CD4-positive, alpha-beta T cell treated with Interleukin-6 for 4 hours (primary cell): ENCODE measurements around the gene TMEM51.

Source experiments
- DNase-seq: peaks from one replicate; pipeline ENCODE4 v3.0.0-alpha.2; 2020; ENCODE audit warnings: mixed read lengths

Gene TMEM51

DNA sequence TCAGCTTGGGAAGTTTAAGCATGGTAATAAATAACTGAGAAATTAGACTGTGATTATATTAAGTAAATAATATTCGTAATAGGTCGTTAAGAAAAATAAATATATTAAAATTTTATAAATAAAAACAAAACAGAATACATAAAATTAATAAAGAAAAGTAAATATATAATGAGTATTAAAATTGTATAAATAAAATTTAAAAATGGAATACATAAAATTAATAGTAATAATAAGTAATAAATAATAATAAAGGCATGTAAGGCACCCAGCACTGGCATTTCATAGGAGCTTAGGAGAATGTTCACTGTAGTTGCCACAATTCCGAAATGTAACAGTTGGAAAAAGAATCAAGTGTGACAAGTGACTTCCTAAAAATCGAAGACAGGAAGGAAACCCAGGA is 47.7 kb downstream of the TMEM51 start:
- no peak for DNase-seq

- no peak for DNase-seq
Measured at GRCh38 chr1:15201849-15202551, 48.5 kb downstream of the TMEM51 start.

- DNase-seq, result no peak
Measured at GRCh38 chr1:15204931-15205330, 51.4 kb downstream of the TMEM51 start.

GRCh38 chr1:15205586-15206346 is 52.2 kb downstream of the TMEM51 start:
- DNase-seq, result no peak

- no peak for DNase-seq
Measured at GRCh38 chr1:15206418-15207030, 53.0 kb downstream of the TMEM51 start.

- DNase-seq, result no peak
Measured at GRCh38 chr1:15207031-15207828, 53.7 kb downstream of the TMEM51 start.

- no peak for DNase-seq
Measured at GRCh38 chr1:15207829-15208429, 54.4 kb downstream of the TMEM51 start.

DNA sequence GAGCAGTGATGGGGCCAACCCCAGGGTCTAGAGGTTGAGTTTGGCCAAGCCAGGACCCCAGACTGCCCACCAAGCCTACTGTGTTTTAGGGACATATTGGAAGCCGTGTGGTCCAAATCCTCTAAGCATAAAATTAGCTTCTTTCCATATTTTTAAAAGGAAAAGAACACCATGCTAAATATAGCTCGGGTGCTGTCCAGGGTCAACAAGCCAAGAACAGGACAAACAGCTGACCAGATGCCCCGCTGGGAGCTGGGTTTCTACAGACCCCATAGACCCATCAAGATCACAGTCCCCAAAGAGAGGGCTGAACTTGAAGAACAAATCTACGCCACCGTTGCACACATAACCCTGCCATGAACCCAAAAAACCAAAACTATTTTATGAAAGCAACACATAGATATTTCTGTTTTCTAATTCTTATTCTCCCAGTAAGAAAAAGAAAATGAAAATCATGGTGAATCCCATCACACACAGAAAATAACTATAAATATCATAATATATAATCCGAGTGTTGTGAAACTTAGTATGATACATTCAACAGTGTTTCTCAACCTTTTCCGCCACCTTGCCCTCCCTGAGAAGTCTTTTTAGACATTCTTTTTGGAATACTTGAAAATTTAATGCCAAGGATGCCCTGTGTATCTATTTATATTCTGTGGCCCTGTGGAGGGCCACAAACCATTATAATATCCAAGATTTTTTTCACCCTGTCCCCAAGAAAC is 57.3 kb downstream of the TMEM51 start:
- no peak for DNase-seq

GRCh38 chr1:15211424-15211823 is 57.9 kb downstream of the TMEM51 start:
- DNase-seq, result no peak

- no peak for DNase-seq
Measured at GRCh38 chr1:15212216-15212953, 58.8 kb downstream of the TMEM51 start.

- no peak for DNase-seq
Measured at GRCh38 chr1:15212954-15213291, 59.4 kb downstream of the TMEM51 start.

- no peak for DNase-seq
Measured at GRCh38 chr1:15213341-15213821, 59.8 kb downstream of the TMEM51 start.

- DNase-seq, result no peak
Measured at GRCh38 chr1:15214527-15214926, 61.0 kb downstream of the TMEM51 start.

- no peak for DNase-seq
Measured at GRCh38 chr1:15215116-15215515, 61.6 kb downstream of the TMEM51 start.

DNA sequence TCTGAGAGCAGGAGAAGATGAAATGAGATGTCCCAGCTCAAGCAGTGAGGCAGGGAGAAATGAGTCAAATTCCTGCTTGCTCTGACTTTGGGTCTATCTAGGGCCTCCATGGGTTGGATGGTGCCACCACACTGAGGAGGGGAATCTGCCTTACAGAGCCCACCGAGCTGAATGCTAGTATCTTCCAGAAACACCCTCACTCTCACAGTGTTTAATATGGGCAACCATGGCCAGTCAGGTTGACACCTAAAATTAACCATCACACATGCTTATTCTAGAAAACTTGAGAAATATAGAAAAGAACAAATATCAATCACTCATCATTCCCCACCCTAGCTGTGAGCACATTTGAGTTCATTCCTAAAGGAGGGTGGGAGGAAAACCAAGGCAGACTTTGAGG is 64.1 kb downstream of the TMEM51 start:
- DNase-seq, result no peak

- no peak for DNase-seq
Measured at GRCh38 chr1:15218287-15219279, 65.0 kb downstream of the TMEM51 start.

GRCh38 chr1:15219280-15220023 is 65.9 kb downstream of the TMEM51 start:
- no peak for DNase-seq

GRCh38 chr1:15220024-15220392 is 66.5 kb downstream of the TMEM51 start:
- no peak for DNase-seq

GRCh38 chr1:15220825-15221431 is 67.4 kb downstream of the TMEM51 start:
- DNase-seq, result no peak
